ENCODE results near the gene TMEM8B. TPM values are rescaled to one million over a fixed set of nuclear protein-coding genes. Genes with fewer than 3 reads are reported as not detected.

Gene TMEM8B
- polyA plus RNA-seq, 1 experiment, result 5.6 TPM

- Histone ChIP-seq H3K4me3 (ENCODE audit: low read depth, low read length) (no peak overlapping the region), H3K36me3 (ENCODE audit: control insufficient read depth, insufficient read depth, low read length) (no peaks in the 10 kb centered on the region), H3K27me3 (ENCODE audit: control insufficient read depth, insufficient read depth, low read length) (no peaks in the 10 kb centered on the region)
- peak; percentile 85 for TF ChIP-seq CTCF (IDR thresholded peaks at IDR 0.05; ENCODE audit: insufficient read depth, low read depth, low read length)
- DNase-seq (ENCODE audit: low read depth), result no peak
- CTCF ChIA-PET, result interaction anchor here (0.5 to 5.8 kb wide), 52 partner anchors 9 to 198 kb away, joined by 3 to 84 read pairs (median 4); partner anchors contain the start of genes CCDC107, CREB3, HINT2 and HRCT1
- POLR2A ChIA-PET, result no interaction called here
Measured at GRCh38 chr9:35826071-35826701, 2.8 kb upstream of the TMEM8B start.

GRCh38 chr9:35827486-35827885 lies 1.5 kb upstream of the TMEM8B start:
- H3K36me3 ChIP-seq (ENCODE audit: control insufficient read depth, insufficient read depth, low read length), result no peaks in the 10 kb centered on the region
- POLR2A ChIA-PET, result no interaction called here
- TF ChIP-seq CTCF (IDR thresholded peaks at IDR 0.05; ENCODE audit: insufficient read depth, low read depth, low read length), result no peak
- CTCF ChIA-PET, result interaction anchor here (0.6 to 5.8 kb wide), 13 partner anchors 10 to 1236 kb away, joined by 3 to 84 read pairs (median 8); partner anchors contain the start of genes CREB3, HINT2, HRCT1 and SPAG8
- H3K4me3 ChIP-seq (ENCODE audit: low read depth, low read length), result no peak overlapping the region
- DNase-seq (ENCODE audit: low read depth), result no peak
- H3K27me3 ChIP-seq (ENCODE audit: control insufficient read depth, insufficient read depth, low read length), result no peaks in the 10 kb centered on the region

GRCh38 chr9:35828716-35829083 lies 328 bp upstream of the TMEM8B start, which contains the start of gene FAM221B:
TSS of gene FAM221B (minus strand) at chr9:35828732. CDS start at chr9:35826161, 2,571 bp downstream.
- DNase-seq (ENCODE audit: low read depth), result no peak

GRCh38 chr9:35829764-35830096 lies 702 bp downstream of the TMEM8B start:
- Histone ChIP-seq H3K27me3 (ENCODE audit: control insufficient read depth, insufficient read depth, low read length) (no peaks in the 10 kb centered on the region), H3K36me3 (ENCODE audit: control insufficient read depth, insufficient read depth, low read length) (no peaks in the 10 kb centered on the region), H3K4me3 (ENCODE audit: low read depth, low read length) (peak overlapping the region; percentile 64)
- ChIA-PET POLR2A (no interaction called here), CTCF (interaction anchor here (0.7 to 5.8 kb wide), 3 partner anchors 26 to 52 kb away, joined by 3 to 83 read pairs (median 3); no protein-coding TSS in a partner anchor)
- no peak for TF ChIP-seq CTCF (IDR thresholded peaks at IDR 0.05; ENCODE audit: insufficient read depth, low read depth, low read length)
- no peak for DNase-seq (ENCODE audit: low read depth)

More at GRCh38 chr9:35828716-35829083, 328 bp upstream of the TMEM8B start, which contains the start of gene FAM221B:
- H3K27me3 ChIP-seq (ENCODE audit: control insufficient read depth, insufficient read depth, low read length), result no peaks in the 10 kb centered on the region
- TF ChIP-seq CTCF (IDR thresholded peaks at IDR 0.05; ENCODE audit: insufficient read depth, low read depth, low read length), result no peak
- H3K4me3 ChIP-seq (ENCODE audit: low read depth, low read length), result peak within 1 kb of the TSS; percentile 64
- ChIA-PET POLR2A (no interaction called here), CTCF (interaction anchor here (0.9 to 5.8 kb wide), 7 partner anchors 9 to 141 kb away, joined by 3 to 84 read pairs (median 8); partner anchors contain the start of genes HINT2, SPAG8 and TLN1)
- no peaks in the 10 kb centered on the region for H3K36me3 ChIP-seq (ENCODE audit: control insufficient read depth, insufficient read depth, low read length)

- POLR2A ChIA-PET, result no interaction called here
- Histone ChIP-seq H3K4me3 (ENCODE audit: low read depth, low read length) (no peak overlapping the region), H3K36me3 (ENCODE audit: control insufficient read depth, insufficient read depth, low read length) (0 out of 2 replicates have a peak, but pooled peaks cover 1% of the 10 kb centered on the region), H3K27me3 (ENCODE audit: control insufficient read depth, insufficient read depth, low read length) (no peaks in the 10 kb centered on the region)
- no peak for DNase-seq (ENCODE audit: low read depth)
- TF ChIP-seq CTCF (IDR thresholded peaks at IDR 0.05; ENCODE audit: insufficient read depth, low read depth, low read length), result no peak
- CTCF ChIA-PET, result interaction anchor here (1.3 to 1.5 kb wide), 2 partner anchors 41 to 51 kb away, joined by 5 read pairs; no protein-coding TSS in a partner anchor
Measured at GRCh38 chr9:35831040-35831439, 2.0 kb downstream of the TMEM8B start.

Measured in BJ (cell line).